GM21723 (cell line): ENCODE data around the gene RAP2B.
"Not testable (repeated sequence)": the region's sequence is repeated elsewhere in the genome, so short reads cannot be mapped to it uniquely, and the experiment has no call there.

Source experiments
- ATAC-seq: cut with Tn5 transposase; IDR thresholded peaks from one replicate; pipeline ENCODE4 v1.9.1; 2021; ENCODE audit warnings: mild to moderate bottlenecking, moderate library complexity; ENCODE audit not compliant: unreplicated experiment

The RAP2B gene

GRCh38 chr3:153192327-153192726, 30.3 kb downstream of the RAP2B start:
- ATAC-seq, result no peak

- not testable (repeated sequence) for ATAC-seq
These were observed 31.9 kb downstream of the RAP2B start for GRCh38 chr3:153193786-153194476.

- ATAC-seq, result no peak
These were observed 33.4 kb downstream of the RAP2B start for GRCh38 chr3:153195349-153195879.

GRCh38 chr3:153209596-153209995, 47.6 kb downstream of the RAP2B start:
- ATAC-seq, result no peak

GRCh38 chr3:153210146-153210545, 48.1 kb downstream of the RAP2B start:
- ATAC-seq, result no peak

GRCh38 chr3:153210660-153211059, 48.6 kb downstream of the RAP2B start:
- ATAC-seq, result no peak

GRCh38 chr3:153215497-153215896, 53.5 kb downstream of the RAP2B start:
- no peak for ATAC-seq

- no peak for ATAC-seq
These were observed 53.9 kb downstream of the RAP2B start for GRCh38 chr3:153215966-153216365.

GRCh38 chr3:153216928-153217327, 54.9 kb downstream of the RAP2B start:
- no peak for ATAC-seq

- ATAC-seq, result no peak
These were observed 57.1 kb downstream of the RAP2B start for GRCh38 chr3:153219146-153219545.
